Stimulated activated CD4-positive, alpha-beta T cell treated with anti-CD3 and anti-CD28 coated beads, TNF-alpha, amount 100 ng/mL, for 48 hours (primary cell): ENCODE measurements around the gene DHRS9.
A peak's percentile ranks its signal among the peaks of the same experiment; 100 is the strongest.
"Not testable (repeated sequence)": the region's sequence is repeated elsewhere in the genome, so short reads cannot be mapped to it uniquely, and the experiment has no call there.

Experiments used
- DNase-seq, 3 donors: peaks; one replicate each; pipeline ENCODE4 v3.0.0-alpha.2; 2020; ENCODE audit warnings: low read depth in 3 of 3

The DHRS9 gene

DNA sequence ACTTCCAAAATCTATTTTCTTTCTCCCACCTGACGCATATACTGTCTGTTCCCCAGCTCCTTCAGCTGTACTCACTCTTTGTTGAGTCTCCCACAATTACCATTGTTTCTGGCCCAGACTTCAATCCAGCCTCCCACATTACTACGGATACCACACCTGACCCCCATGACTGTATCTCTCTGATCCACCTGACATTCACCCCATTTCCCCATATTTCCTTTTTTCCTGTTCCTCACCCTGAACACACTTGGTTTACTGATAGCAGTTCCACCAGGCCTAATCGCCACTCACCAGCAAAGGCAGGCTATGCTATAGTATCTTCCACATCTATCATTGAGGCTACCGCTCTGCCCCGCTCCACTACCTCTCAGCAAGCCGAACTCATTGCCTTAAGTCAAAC, 64.9 kb downstream of the DHRS9 start:
- DNase-seq = not testable (repeated sequence)

DNA sequence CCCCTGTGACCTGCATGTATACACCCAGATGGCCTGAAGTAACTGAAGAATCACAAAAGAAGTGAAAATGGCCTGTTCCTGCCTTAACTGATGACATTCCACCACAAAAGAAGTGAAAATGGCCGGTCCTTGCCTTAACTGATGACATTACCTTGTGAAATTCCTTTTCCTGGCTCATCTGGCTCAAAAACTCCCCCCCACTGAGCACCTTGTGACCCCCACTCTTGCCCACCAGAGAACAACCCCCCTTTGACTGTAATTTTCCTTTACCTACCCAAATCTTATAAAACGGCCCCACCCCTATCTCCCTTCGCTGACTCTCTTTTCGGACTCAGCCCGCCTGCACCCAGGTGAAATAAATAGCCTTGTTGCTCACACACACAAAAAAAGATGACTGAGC, 67.1 kb downstream of the DHRS9 start:
- not testable (repeated sequence) for DNase-seq

GRCh38 chr2:169136885-169137534, 67.6 kb downstream of the DHRS9 start:
- DNase-seq = no peak

- no peak for DNase-seq
Observed at GRCh38 chr2:169137924-169138323, 68.6 kb downstream of the DHRS9 start.

DNA sequence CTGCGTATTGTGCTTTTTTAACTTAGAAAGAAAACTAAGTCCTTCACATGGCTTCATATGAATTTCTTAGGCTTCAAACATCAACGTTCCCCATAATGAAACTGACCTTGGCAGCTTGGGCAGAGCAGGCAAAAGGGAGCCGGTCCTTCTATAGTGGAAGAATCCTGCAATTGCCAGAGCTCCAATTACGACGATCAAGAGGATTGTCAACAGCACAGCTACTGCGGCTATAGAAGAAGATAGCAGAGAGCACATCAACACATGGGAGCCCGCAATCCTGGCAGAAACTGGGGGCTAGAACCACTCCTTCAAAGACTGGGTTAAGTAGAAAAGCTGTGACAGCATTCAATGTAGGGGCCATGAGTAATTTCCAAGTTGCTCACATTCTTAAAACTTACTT, 69.8 kb downstream of the DHRS9 start:
- no peak for DNase-seq

- no peak for DNase-seq
Observed at GRCh38 chr2:169139993-169140767, 70.8 kb downstream of the DHRS9 start.

GRCh38 chr2:169141713-169142352, 72.5 kb downstream of the DHRS9 start:
- DNase-seq = peak; percentile 31 to 65 (median 60)

GRCh38 chr2:169143998-169144397, 74.6 kb downstream of the DHRS9 start:
- DNase-seq = no peak
